HEK293 (cell line): ENCODE results near the gene GNB4.

ENCODE experiments used
- CTCF ChIA-PET: fragments of 350-600 bp; formaldehyde crosslinking; extraction: SDS; loops from one replicate; lab custom pipeline; 2021; ENCODE audit warnings: antibody characterized with exemption; lab: Yijun Ruan, JAX
- POLR2A ChIA-PET: fragments of 300-600 bp; formaldehyde crosslinking; extraction: SDS; loops from one replicate; lab custom pipeline; 2020; ENCODE audit warnings: antibody characterized with exemption, inconsistent platforms; lab: Yijun Ruan, JAX
- H3K27ac ChIP-seq: fragments of 200-500 bp; sonication (Bioruptor generic); 2 replicates; pipeline ENCODE4 v1.5.1; 2014; ENCODE audit warnings: low read depth, low read length, control low read depth, inconsistent platforms; ENCODE audit errors: extremely low read depth
- H3K36me3 ChIP-seq, 2 experiments: fragments of 200-500 bp in 1 of 2; sonication (Bioruptor generic) in 1 of 2; 1 replicate in 1 of 2; 2 replicates in 1 of 2; pipeline ENCODE4 v1.5.1; 2014 to 2017; ENCODE audit warnings: inconsistent platforms in 2 of 2, low read length in 2 of 2; ENCODE audit not compliant: control insufficient read depth in 2 of 2, insufficient read depth in 1 of 2
- H3K4me1 ChIP-seq: fragments of 200-500 bp; sonication (Bioruptor generic); 2 replicates; pipeline ENCODE4 v1.5.1; 2014; ENCODE audit warnings: mild to moderate bottlenecking, low read length, inconsistent platforms; ENCODE audit not compliant: control insufficient read depth, insufficient read depth
- H3K4me3 ChIP-seq: 2 replicates; pipeline ENCODE4 v1.5.1; 2011; ENCODE audit warnings: low read depth, mild to moderate bottlenecking, control low read depth, low read length, moderate library complexity
- H3K9me3 ChIP-seq: fragments of 200-500 bp; sonication (Bioruptor generic); 2 replicates; pipeline ENCODE4 v1.5.1; 2014; ENCODE audit warnings: low read depth, low read length, inconsistent platforms; ENCODE audit not compliant: control insufficient read depth, insufficient read depth
- BCL11A ChIP-seq: fragments of 450-650 bp; formaldehyde crosslinking; IDR thresholded peaks from 2 replicates; pipeline ENCODE4 v1.5.1; 2016; ENCODE audit warnings: low read depth, missing biosample characterization, missing genetic modification characterization
- BCL11B ChIP-seq: fragments of 450-650 bp; formaldehyde crosslinking; IDR thresholded peaks from 2 replicates; pipeline ENCODE4 v1.5.1; 2016; ENCODE audit warnings: low read depth, missing biosample characterization, missing genetic modification characterization
- EGR2 ChIP-seq: fragments of 450-650 bp; formaldehyde crosslinking; IDR thresholded peaks from 2 replicates; pipeline ENCODE4 v1.5.1; 2016; ENCODE audit warnings: low read depth, missing biosample characterization, missing genetic modification characterization
- PRDM1 ChIP-seq: fragments of 450-650 bp; formaldehyde crosslinking; IDR thresholded peaks from 2 replicates; pipeline ENCODE4; 2016; ENCODE audit warnings: missing biosample characterization, missing genetic modification characterization
- RBAK ChIP-seq: fragments of 450-650 bp; formaldehyde crosslinking; IDR thresholded peaks from 2 replicates; pipeline ENCODE4 v1.5.1; 2016; ENCODE audit warnings: missing biosample characterization, missing genetic modification characterization
- SALL2 ChIP-seq: fragments of 450-650 bp; formaldehyde crosslinking; IDR thresholded peaks from 2 replicates; pipeline ENCODE4 v1.5.0; 2017; ENCODE audit warnings: missing biosample characterization, mild to moderate bottlenecking, missing genetic modification characterization, borderline replicate concordance
- SETDB1 ChIP-seq: IDR thresholded peaks from one replicate; pipeline ENCODE4 v1.6.1; 2017; ENCODE audit warnings: mild to moderate bottlenecking, low read length, moderate library complexity, mixed read lengths; ENCODE audit not compliant: insufficient read length
- ZNF155 ChIP-seq: fragments of 450-650 bp; formaldehyde crosslinking; IDR thresholded peaks from 2 replicates; pipeline ENCODE4 v1.5.1; 2016; ENCODE audit warnings: missing biosample characterization, missing genetic modification characterization
- ZNF18 ChIP-seq: fragments of 450-650 bp; formaldehyde crosslinking; IDR thresholded peaks from 2 replicates; pipeline ENCODE4 v1.5.1; 2016; ENCODE audit warnings: missing biosample characterization, missing genetic modification characterization
- ZNF341 ChIP-seq: fragments of 450-650 bp; formaldehyde crosslinking; IDR thresholded peaks from 2 replicates; pipeline ENCODE4; 2016; ENCODE audit warnings: low read depth, missing biosample characterization, missing genetic modification characterization
- ZNF366 ChIP-seq: fragments of 450-650 bp; formaldehyde crosslinking; conservative IDR thresholded peaks from 2 replicates; pipeline ENCODE4 v1.5.1; 2016; ENCODE audit warnings: missing biosample characterization, missing genetic modification characterization
- ZNF416 ChIP-seq: fragments of 450-650 bp; formaldehyde crosslinking; IDR thresholded peaks from 2 replicates; pipeline ENCODE4 v1.5.1; 2016; ENCODE audit warnings: missing biosample characterization, missing genetic modification characterization
- ZNF530 ChIP-seq: fragments of 450-650 bp; formaldehyde crosslinking; IDR thresholded peaks from 2 replicates; pipeline ENCODE4 v1.5.1; 2016; ENCODE audit warnings: low read depth, missing biosample characterization, missing genetic modification characterization
- ZNF791 ChIP-seq: fragments of 450-650 bp; formaldehyde crosslinking; IDR thresholded peaks from 2 replicates; pipeline ENCODE4 v1.5.1; 2016; ENCODE audit warnings: missing biosample characterization, missing genetic modification characterization
- TF ChIP-seq, protein P1 (sequence below): sonication (generic); formaldehyde crosslinking; IDR thresholded peaks from 2 replicates; pipeline ENCODE4 v1.8.1; 2022; ENCODE audit warnings: mild to moderate bottlenecking, moderate library complexity, missing genetic modification reagents
- TF ChIP-seq, protein P2 (sequence below): fragments of 450-650 bp; formaldehyde crosslinking; IDR thresholded peaks from 2 replicates; pipeline ENCODE4 v1.5.1; 2016; ENCODE audit warnings: missing biosample characterization, missing genetic modification characterization

GNB4 gene

GRCh38 chr3:179451265-179452175 is at the start of gene GNB4 (continued):
- TF ChIP-seq, protein P1, sequence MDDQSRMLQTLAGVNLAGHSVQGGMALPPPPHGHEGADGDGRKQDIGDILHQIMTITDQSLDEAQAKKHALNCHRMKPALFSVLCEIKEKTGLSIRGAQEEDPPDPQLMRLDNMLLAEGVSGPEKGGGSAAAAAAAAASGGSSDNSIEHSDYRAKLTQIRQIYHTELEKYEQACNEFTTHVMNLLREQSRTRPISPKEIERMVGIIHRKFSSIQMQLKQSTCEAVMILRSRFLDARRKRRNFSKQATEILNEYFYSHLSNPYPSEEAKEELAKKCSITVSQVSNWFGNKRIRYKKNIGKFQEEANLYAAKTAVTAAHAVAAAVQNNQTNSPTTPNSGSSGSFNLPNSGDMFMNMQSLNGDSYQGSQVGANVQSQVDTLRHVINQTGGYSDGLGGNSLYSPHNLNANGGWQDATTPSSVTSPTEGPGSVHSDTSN (CRISPR knock-in tag), result peak; percentile 74; the same call in 1 of the 2 replicates
- no peak for TF ChIP-seq RBAK
- TF ChIP-seq ZNF341 (tag by site-specific recombination), result peak; percentile 64
- no peak for TF ChIP-seq ZNF155 (tag by site-specific recombination)
- no peak for TF ChIP-seq ZNF530 (tag by site-specific recombination)
- TF ChIP-seq, all 188 proteins: peak for 15

DNA sequence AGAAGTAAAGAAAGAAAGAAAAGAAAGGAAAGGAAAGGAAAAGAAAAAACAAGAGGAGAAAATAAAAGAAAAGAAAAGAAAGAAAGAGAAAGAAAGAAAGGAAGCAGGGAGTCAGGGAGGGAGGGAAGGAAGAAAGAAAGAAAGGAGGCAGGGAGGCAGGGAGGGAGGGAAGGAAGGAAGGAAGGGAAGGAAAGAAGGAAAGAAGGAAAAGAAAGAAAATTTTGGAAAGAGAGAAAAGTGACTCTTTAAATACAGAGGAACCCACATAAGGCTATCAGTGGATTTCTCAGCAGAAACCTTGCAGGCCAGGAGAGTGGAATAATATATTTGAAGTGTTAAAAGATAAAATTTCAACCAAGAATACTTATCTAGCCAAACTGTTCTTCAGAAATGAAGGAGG is 44.2 kb upstream of the GNB4 start:
- POLR2A ChIA-PET, result no interaction called here
- H3K9me3 ChIP-seq, result no peaks in the 10 kb centered on the region
- no peak overlapping the region for H3K27ac ChIP-seq
- no peak overlapping the region for H3K4me3 ChIP-seq
- CTCF ChIA-PET, result no interaction called here
- TF ChIP-seq, protein P2, sequence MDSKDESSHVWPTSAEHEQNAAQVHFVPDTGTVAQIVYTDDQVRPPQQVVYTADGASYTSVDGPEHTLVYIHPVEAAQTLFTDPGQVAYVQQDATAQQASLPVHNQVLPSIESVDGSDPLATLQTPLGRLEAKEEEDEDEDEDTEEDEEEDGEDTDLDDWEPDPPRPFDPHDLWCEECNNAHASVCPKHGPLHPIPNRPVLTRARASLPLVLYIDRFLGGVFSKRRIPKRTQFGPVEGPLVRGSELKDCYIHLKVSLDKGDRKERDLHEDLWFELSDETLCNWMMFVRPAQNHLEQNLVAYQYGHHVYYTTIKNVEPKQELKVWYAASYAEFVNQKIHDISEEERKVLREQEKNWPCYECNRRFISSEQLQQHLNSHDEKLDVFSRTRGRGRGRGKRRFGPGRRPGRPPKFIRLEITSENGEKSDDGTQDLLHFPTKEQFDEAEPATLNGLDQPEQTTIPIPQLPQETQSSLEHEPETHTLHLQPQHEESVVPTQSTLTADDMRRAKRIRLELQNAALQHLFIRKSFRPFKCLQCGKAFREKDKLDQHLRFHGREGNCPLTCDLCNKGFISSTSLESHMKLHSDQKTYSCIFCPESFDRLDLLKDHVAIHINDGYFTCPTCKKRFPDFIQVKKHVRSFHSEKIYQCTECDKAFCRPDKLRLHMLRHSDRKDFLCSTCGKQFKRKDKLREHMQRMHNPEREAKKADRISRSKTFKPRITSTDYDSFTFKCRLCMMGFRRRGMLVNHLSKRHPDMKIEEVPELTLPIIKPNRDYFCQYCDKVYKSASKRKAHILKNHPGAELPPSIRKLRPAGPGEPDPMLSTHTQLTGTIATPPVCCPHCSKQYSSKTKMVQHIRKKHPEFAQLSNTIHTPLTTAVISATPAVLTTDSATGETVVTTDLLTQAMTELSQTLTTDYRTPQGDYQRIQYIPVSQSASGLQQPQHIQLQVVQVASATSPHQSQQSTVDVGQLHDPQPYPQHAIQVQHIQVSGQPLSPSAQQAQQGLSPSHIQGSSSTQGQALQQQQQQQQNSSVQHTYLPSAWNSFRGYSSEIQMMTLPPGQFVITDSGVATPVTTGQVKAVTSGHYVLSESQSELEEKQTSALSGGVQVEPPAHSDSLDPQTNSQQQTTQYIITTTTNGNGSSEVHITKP, result no peak
- peak; percentile 63 for TF ChIP-seq ZNF366 (tag by site-specific recombination)
- TF ChIP-seq ZNF791, result peak; percentile 99
- TF ChIP-seq PRDM1 (tag by site-specific recombination), result peak; percentile 66
- peak; percentile 85 for TF ChIP-seq SETDB1
- no peak for TF ChIP-seq ZNF530 (tag by site-specific recombination)
- H3K4me1 ChIP-seq, result no peaks in the 10 kb centered on the region
- H3K36me3 ChIP-seq, result no peaks in the 10 kb centered on the region

DNA sequence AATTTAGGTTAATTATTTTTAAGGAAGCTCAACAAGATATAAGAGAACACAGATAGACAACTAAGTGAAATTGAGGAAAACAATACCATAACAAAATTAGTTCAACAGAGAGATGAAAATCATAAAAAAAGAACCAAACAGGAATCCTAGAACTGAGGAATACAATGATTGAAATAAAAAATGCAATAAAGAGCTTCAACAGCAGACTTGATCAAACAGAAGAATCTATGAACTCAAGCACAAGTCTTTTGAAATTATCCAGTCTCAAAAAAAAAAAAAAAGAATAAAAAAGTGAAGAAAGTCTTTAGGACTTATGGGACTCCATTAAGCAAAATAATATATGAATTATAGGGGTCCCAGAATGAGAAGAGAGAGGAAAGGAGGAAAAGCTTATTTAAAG is 42.0 kb upstream of the GNB4 start:
- H3K9me3 ChIP-seq, result no peaks in the 10 kb centered on the region
- ChIA-PET POLR2A (interaction anchor here (0.7 kb wide), 2 partner anchors 231 to 533 kb away, joined by 4 read pairs; no protein-coding TSS in a partner anchor), CTCF (no interaction called here)
- H3K36me3 ChIP-seq, result no peaks in the 10 kb centered on the region
- H3K4me1 ChIP-seq, result no peaks in the 10 kb centered on the region
- no peak overlapping the region for H3K4me3 ChIP-seq
- TF ChIP-seq ZNF18, result no peak
- no peak for TF ChIP-seq BCL11A (tag by site-specific recombination)
- TF ChIP-seq EGR2 (tag by site-specific recombination), result no peak
- TF ChIP-seq BCL11B (tag by site-specific recombination), result no peak
- TF ChIP-seq ZNF416 (tag by site-specific recombination), result no peak
- no peak for TF ChIP-seq SALL2 (tag by site-specific recombination)
- TF ChIP-seq SETDB1, result peak; percentile 76
- no peak overlapping the region for H3K27ac ChIP-seq
